Esophagus mucosa (tissue), 1 donor: ENCODE measurements around the gene MFSD6. TPM values are rescaled to one million over a fixed set of nuclear protein-coding genes. Genes with fewer than 3 reads are reported as not detected.

Experiments used
- ATAC-seq: fragments of 200-7000 bp; cut with Tn5 transposase; one replicate; pipeline ENCODE4 v1.9.1; 2020
- total RNA-seq: library from RNA; stranded (reverse); gene quantifications from one replicate; pipeline ENCODE4 v1.2.4, GENCODE V29; 2023
- donor health status: DM: yes; HTN: yes; CAD: no.

Gene MFSD6
- total RNA-seq, 1 donor from 2014 or later = 59.2 TPM

- ATAC-seq = no peak
These were observed 33.4 kb downstream of the MFSD6 start for GRCh38 chr2:190441564-190441963.

- no peak for ATAC-seq
These were observed 34.9 kb downstream of the MFSD6 start for GRCh38 chr2:190443055-190443454.

GRCh38 chr2:190443778-190444481 is 35.8 kb downstream of the MFSD6 start:
- peak; percentile 84 for ATAC-seq

DNA sequence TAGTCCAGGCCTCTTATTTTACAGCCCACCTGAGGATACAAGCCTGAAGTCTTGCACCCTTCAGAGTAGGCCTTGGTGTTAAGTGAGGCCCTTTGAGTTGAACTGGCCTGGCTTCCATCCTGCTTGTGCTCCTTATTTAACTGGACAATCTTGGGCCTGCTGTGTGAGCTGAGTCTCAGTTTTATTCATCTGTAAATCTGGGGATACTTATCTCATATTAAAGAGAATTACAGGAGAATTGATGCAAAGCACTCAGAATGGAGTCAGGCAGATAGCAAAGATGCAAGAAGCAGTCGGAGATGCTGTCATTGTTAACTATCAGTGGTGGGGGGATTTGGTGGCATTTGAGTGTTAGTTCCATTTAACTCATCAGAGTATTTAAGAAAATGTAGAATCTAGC is 36.8 kb downstream of the MFSD6 start:
- no peak for ATAC-seq

GRCh38 chr2:190446193-190446592 is 38.0 kb downstream of the MFSD6 start:
- no peak for ATAC-seq

- no peak for ATAC-seq
These were observed 38.8 kb downstream of the MFSD6 start for GRCh38 chr2:190446750-190447516.

DNA sequence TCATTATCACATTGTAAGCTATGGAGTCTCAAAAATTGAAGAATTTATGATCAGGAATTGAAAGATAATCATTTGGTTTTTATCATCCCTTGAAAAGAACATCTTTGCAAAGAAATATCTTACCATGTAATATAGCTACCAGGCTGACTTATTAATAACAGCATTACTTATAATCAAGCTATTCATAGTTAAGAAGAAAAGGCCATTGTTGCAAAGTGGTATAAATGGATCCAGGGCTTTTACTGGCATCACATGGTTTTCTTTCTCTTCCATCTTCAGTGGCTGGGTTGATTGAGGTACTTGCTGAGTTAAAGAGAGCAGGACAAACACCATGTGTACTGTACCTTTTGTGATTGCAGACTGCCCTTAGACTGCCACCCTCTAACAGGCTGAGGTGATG is 39.6 kb downstream of the MFSD6 start:
- no peak for ATAC-seq

GRCh38 chr2:190449925-190450324 is 41.8 kb downstream of the MFSD6 start:
- no peak for ATAC-seq

DNA sequence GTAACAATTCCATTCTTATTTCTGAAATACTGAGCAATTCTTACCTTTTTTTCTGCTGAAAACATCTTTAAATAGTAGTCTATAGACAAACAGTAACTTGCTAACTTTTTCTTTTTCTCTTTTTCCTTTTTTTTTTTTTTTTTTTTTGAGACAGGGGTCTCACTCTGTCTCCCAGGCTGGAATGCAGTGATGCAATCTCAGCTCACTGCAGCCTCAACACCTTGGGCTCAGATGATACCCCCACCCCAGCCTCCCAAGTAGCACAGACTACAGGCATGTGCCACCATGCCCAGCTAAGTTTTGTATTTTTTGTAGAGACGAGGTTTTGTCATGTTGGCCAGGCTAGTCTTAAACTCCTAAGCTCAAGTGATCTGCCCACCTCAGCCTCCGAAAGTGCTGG is 42.2 kb downstream of the MFSD6 start:
- no peak for ATAC-seq

- no peak for ATAC-seq
These were observed 43.5 kb downstream of the MFSD6 start for GRCh38 chr2:190451561-190452176.

DNA sequence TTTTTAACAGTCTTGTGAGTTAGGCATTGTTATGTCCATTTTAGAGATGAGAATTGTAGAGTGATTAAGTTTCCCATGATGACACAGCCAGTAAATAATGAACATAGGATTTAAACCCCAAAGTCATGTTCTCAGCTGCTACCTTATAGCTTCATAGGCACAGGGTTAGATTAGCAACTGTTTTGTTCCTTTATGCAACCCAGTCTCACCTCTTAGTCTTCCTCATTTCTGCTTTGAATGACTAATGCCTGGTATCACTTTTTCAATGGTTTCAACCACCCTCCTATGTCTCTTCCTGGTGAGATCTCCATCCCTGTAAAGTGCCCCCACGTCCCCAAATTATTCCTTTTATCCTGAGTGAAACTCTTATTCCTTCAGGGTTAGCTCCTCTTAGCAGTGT is 44.3 kb downstream of the MFSD6 start:
- peak; percentile 68 for ATAC-seq

DNA sequence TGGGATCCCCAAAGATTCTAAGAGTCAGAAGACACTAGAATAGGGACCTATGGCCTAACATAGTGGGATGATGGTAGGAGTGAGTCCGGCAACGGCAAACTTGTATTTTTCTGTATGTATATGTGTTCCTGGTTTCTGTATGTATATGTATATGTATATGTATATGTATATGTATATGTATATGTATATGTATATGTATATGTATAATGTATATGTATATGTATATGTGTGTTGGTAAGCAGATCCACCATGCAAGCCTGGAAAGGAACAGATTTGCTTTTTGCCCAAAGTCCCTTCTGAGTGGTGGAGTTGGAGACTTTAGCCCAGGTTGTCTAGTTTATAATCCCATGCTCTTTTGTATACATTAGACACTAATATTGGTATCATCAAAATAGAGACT is 46.6 kb downstream of the MFSD6 start:
- ATAC-seq = no peak

DNA sequence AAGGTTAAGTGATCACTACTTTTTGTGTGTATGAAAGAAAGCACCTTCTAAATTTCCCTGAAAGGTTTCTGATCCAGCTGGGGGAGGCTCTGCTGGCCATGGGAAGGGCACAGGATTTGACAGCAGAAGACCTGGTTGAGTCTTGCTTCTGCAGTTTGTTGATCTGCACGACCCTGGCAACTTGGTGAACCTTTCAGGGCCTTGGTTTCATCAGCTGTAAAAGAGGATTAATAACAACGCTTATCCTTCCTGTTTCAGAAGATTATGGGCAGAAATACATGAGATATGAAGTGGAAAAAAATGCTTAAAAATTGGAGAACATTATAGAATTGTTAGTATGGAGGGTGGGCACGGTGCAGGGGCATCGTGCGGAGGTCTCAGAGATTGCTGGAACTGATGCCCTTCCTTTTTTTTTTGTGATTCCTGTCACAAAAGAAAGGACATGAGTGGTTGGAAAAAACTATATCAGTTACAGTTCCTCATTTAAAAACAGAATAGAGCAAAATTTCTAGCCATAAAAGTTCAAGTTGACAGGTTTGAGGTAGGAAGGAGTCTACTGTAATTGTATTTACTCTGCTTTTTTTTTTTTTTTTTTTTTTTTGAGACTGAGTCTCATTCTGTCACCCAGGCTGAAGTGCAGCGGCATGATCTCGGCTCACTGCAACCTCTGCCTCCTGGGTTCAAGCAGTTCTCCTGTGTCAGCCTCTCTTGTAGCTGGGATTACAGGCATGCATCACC is 47.4 kb downstream of the MFSD6 start:
- ATAC-seq = no peak

DNA sequence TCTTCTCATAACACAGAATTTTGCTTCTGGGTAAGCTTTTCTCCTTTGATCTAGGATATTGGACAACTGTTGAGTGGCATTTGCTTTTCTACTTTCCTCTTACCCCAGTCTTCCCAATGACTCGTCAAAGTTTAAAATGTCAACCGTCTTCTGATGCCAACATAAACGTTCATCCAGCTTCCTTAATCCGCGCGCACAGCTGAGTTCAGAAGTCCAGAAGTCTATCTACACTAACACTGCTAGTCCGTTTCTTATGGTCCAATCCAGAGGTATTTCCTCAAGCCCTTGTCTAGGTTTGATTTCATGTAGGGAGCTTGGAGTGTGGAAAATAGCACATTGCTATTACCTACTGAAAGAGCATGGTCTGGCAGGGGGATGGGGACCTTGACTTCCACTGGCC is 48.7 kb downstream of the MFSD6 start:
- no peak for ATAC-seq

- no peak for ATAC-seq
These were observed 49.1 kb downstream of the MFSD6 start for GRCh38 chr2:190457256-190457655.

DNA sequence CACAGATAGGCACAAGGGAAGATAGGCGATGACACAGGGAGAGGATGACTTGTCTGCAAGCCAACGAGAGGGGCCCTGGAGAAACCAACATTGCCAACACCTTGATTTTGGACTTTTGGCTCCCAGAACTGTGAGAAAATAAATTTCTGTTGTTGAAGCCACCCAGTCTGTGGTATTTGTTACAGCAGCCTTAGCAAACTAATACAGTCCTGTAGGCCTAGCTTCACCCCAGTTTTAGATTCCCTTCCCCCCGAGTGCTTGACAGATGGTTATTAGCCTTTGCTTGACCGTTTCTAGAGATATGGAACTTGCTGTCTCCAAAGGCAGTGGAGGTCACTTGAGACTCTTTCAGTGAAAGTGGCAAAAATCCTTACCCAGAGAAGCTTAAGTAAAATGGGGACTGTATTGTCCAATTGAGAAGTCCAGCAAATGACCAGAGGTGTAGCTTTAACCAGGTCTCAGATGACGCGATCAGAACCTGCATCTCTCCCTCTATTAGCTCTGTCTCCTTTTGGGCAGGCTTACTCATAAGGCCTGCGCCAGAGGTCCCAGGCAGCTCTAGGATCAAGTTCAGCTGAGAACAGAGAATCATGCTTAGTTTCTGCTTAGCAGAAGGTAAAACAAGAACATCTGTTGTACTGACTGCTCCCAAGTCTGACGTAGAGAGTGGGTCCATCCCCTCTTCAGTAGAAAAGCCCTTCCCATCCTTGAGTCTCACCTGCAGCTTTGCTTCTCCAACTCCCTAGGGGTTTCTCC is 50.4 kb downstream of the MFSD6 start:
- no peak for ATAC-seq

DNA sequence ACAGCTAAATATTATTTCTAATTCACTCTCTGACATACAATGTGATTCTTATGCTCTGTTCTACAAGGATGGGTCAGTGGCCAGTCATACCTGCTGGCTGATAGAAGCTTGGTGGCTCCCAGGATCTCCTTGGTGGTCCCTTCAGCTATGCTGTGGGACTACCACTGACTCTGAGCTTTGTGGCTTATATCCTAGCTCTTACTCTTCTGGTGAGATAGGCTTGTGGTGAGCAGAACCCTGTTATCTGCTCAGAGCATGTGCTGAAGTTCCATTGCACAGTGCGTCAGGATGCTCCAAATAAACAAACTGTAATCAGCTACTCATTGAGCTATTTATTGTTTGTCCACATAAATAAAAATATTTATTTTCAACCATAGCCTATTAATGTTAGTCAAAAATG is 51.7 kb downstream of the MFSD6 start:
- ATAC-seq = no peak

DNA sequence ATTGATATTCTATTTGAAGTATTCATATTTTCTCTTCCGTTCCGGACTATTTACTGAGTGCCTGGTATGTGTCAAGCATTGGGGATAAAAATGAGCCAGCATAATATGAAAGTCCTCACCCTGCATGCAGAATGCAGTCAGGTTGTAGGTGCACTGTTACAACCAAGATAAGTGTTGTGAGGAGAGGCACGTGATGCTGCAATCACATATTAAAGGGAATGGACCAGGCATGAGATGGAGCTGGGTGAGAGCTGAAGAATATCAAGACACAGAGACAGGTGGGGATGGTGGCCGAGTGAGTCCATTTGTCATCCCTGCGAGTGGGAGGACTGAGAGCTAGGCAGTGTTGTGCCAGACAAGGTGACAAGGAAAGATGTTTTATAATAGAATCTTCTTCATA is 52.3 kb downstream of the MFSD6 start:
- ATAC-seq = no peak

GRCh38 chr2:190462181-190462580 is 54.0 kb downstream of the MFSD6 start:
- no peak for ATAC-seq

DNA sequence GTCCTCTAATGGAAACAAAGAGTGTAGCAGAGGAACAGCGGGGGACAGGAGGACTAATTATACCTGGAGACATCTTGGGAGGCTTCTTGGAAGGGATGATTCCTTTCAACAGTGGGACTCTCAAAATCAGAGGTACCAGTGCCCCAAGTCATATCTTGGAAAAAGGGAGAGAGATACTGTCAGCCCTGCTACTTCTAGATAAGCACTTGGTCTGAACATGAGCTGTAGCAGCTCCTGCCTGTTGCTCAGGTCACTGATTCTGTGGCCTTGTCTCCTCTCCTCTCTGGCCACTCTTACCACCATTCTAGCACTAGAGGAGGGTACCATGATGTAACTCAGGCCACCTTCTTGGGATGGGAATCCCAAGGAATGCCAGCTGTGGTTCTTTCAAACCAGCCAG is 54.5 kb downstream of the MFSD6 start:
- no peak for ATAC-seq

- no peak for ATAC-seq
These were observed 56.9 kb downstream of the MFSD6 start for GRCh38 chr2:190465060-190465459.

DNA sequence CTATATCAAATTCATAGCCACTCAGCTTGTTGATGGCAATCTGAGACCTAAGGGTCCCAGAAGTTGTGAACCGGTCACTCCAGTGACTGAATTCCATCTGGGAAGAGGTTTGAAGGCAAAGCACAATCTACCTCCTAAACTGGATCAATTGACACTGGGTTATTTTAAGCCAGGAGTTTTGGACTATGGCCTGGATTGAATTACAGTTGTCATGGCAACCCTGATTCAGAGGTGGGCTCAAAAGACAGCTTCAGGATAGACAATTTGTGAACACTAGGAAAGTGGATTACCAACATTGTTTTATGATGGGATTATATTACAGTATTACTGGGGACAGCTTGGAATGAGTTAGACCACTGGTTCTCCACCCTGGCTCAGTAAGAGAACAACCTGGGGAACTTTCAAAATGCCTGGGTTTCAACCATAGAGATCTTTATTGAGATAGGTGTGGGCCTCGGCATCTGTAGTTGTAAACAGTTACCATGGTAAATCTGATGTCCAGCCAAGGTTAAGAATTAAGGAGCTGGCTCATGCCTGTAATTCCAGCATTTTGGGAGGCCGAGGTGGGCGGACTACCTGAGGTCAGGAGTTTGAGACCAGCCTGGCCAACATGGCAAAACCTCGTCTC is 58.8 kb downstream of the MFSD6 start:
- ATAC-seq = no peak
